SHP77 treated with DMSO at 0.1 percent for 48 hours (cell line): ENCODE measurements around the gene KLHL17.
"Not testable (repeated sequence)": the region's sequence is repeated elsewhere in the genome, so short reads cannot be mapped to it uniquely, and the experiment has no call there.

Experiments
- DNase-seq: peaks from one replicate; lab custom pipeline; 2025; lab: John Stamatoyannopoulos, UW

KLHL17 gene

DNA sequence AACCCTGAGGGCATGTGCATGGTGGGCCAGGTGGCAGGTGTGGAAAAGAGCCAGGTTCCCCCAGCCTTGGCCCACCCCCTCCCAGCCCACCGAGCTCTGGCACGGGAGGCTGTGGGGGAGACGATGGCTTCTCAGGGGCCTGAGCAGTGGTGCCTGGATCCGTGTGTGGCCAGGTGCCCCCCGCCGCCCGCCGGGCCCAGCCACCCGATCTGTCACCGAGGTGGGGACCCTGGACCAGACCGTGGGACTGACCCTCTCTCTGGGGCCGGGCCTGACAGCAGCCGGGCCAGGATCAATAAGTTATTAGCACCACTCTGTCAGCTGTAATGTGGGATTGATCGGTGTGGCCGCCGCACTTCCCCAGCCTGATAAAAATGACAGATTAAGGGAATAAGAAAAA lies 22.9 kb upstream of the KLHL17 start:
- no peak for DNase-seq

DNA sequence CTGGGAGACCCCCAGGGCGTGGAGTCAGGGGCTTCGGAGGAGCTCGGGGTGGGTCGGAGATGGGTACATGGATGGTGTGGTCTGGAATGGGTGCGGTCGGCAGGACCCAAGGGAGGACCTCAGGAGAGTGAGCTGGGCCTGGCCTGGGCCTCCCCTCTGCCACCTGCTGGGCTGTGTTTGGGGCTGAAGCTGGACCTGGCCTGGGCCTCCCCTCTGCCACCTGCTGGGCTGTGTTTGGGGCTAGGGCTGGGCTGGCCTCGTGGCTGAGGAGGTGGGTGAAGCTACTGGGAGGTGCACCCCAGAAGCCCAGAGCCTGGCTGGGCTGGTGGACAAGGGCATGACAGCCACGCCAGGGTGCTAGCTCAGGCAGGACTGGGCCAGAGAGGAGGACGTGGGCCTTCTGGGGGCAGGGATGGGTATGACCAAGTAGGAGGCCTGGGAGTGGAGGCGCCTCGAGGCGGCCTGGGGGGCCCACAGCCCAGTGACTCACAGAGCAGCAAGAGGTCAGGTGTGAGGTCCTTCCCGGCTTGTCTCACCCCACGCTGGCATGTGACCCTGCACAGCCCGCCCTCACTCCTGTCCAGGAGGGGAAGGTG lies 22.2 kb upstream of the KLHL17 start:
- no peak for DNase-seq

- no peak for DNase-seq
These were observed 21.5 kb upstream of the KLHL17 start for GRCh38 chr1:938711-939489.

DNA sequence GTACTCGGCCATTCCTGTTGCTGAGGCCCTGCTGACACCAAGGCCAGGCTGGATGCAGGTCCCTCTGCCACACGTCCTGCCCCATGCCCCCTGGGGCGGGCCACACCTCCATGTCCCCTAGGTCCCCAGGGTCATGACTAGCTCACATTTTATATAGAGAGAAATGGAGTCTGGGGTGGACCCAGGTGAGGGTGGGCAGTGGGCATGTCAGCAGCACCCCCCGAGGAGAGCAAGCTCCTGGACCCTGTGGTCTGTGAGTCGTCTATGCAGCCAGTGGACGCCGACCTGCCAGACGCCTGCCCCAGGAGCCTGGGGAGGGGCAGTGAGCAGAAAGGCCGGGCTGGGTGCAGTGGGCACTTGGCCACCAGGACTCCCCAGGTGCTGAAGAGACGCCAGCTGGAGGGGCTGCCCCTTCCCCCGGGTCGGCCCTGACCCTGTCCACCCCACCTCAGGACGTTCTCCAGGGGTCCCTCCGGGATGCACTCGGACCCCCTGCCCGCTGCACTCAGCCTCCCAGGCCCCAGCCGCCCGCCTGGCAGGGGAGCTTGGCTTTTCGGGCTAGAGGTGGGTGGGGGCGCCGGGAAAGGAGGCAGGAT lies 20.8 kb upstream of the KLHL17 start:
- no peak for DNase-seq

GRCh38 chr1:940107-941014 lies 20.0 kb upstream of the KLHL17 start:
- peak; percentile 43 for DNase-seq

GRCh38 chr1:941015-941587 lies 19.3 kb upstream of the KLHL17 start:
- DNase-seq = no peak

- peak; percentile 30 for DNase-seq
These were observed 18.6 kb upstream of the KLHL17 start for GRCh38 chr1:941588-942383.

- no peak for DNase-seq
These were observed 18.0 kb upstream of the KLHL17 start for GRCh38 chr1:942411-942821.

- no peak for DNase-seq
These were observed 17.4 kb upstream of the KLHL17 start for GRCh38 chr1:942864-943533.

DNA sequence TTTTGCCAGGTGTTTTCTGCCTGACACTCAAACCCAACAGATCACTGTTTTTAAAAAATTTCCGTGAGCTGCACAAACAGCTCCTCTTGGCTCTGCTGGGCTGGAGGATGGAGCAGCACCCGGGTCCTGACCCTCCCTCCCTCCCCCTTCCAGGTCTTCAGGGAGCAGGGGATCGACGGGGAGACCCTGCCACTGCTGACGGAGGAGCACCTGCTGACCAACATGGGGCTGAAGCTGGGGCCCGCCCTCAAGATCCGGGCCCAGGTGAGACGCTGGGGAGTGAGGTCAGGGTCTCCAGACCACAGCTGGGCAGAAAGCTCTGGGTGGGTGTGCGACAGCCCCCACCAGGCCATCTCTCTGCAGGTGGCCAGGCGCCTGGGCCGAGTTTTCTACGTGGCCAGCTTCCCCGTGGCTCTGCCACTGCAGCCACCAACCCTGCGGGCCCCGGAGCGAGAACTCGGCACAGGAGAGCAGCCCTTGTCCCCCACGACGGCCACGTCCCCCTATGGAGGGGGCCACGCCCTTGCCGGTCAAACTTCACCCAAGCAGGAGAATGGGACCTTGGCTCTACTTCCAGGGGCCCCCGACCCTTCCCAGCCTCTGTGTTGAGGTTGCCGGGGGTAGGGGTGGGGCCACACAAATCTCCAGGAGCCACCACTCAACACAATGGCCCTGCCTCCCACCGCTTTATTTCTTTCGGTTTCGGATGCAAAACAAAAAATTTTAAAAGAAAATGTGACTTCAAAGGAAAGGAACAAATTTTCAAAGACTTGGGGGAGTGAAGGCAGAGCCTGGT lies 16.6 kb upstream of the KLHL17 start:
- DNase-seq = no peak

GRCh38 chr1:944341-945325 lies 15.8 kb upstream of the KLHL17 start:
- no peak for DNase-seq

DNA sequence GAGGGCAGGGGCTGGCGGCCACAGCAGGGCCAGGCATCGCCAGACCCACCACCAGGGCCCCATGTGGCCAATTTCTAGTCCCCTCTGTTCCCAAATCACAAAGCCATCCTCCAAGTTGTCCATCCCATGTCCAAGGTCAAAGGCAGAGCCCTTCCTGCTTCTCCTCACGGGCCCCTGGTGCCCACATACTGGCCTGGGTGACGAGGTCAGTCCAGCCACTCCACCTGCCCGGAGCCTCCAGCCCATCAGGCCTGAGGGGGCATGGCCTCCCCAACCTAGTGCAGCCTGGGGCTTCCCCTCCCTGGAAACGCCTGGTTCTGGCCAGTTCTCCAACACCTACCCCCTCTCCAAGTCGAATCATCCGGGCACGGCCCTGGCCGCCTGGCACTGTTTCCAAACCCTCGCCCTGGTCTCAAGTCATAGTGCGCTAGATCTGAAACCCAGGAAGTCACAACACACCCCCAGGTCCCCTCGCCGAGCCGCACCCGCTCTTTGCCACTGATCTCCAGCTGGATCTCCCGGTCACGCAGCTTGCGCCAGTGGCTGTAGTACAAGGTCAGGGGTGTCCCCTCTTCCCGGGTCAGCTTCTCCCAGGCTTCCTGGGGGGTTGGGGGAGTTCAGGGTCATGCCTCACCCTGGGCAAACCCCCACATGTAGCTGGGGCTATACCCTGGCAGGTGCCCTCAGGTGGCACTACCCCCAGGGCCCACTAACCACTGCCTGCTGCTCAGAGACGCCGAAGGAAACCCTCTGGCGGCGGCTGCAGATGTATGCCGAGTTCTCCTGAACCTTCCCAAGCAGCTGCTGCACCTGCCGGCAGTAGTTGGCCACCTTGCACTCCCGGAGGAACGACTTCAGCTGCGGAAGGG lies 14.5 kb upstream of the KLHL17 start:
- no peak for DNase-seq

- not testable (repeated sequence) for DNase-seq
These were observed 13.6 kb upstream of the KLHL17 start for GRCh38 chr1:946811-947210.

- DNase-seq = no peak
These were observed 12.4 kb upstream of the KLHL17 start for GRCh38 chr1:947958-948357.

DNA sequence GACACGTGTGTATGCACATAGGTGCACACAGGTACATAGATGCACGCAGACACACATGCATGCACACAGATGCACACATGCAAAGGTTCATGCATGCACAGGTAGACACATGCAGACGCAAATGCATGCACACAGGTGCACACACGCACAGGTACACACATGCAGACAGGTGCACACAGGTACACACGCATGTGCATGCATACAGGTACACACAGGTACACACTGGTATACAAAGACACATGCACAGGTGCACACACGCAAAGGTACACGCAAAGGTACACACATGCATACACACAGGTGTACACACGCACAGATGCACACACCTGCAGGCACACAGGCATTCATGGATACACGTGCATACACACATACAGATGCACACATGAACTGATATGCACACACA lies 10.1 kb upstream of the KLHL17 start:
- DNase-seq = no peak

DNA sequence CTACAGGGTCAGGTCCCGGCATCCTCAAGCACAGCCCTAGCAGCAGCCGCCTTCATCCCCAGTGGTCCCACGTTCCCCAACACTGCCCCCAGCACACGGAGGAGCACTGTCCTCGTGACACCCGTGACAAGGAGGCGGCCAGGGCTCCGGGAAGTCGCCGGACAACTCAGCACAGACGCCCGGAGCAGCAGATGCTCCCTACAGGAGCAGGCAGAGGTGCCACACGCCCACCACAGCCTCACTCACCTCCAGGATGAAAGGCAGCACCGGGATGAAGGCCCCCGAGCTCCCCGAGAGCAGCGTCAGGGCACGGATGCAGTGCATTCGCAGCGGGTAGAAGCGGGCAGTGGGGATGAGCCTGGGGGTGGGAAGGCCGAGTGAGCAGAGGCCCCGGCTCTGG lies 9.5 kb upstream of the KLHL17 start:
- DNase-seq = no peak

DNA sequence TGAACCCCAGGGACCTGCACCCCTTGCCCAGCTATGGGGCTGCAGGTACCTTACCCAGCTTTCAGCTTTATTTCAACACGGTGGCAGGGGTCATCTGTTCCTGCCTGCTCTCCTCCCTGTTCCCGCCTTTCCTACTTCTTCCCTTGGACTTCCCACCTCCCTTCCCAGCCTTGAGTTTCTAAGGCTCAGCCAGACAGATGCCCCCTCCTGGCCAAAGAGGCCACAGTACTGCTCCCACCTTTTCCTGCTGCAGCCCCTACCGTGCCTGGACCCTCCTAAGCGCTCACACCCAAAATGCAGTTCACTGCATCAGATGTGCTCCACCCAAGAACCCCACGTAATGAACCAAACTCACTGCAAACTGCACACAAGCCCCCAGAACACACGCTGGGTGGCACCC lies 9.0 kb upstream of the KLHL17 start:
- DNase-seq = no peak

GRCh38 chr1:952201-952600 lies 8.2 kb upstream of the KLHL17 start:
- DNase-seq = no peak
